Esophagus squamous epithelium (tissue), 5 donors: ENCODE data around the gene BABAM2. TPM values are rescaled to one million over a fixed set of nuclear protein-coding genes. Genes with fewer than 3 reads are reported as not detected.

Source experiments
- DNase-seq: peaks from one replicate; lab custom pipeline; 2025; lab: John Stamatoyannopoulos, UW
- H3K27ac ChIP-seq, 4 donors: fragments of 200-600 bp; sonication (generic); one replicate each; pipeline ENCODE4 v1.5.1; 2016 to 2019; ENCODE audit warnings: mild to moderate bottlenecking in 1 of 4
- H3K27me3 ChIP-seq, 4 donors: fragments of 200-600 bp; sonication (generic); 1 replicate in 3 of 4; 2 replicates in 1 of 4; pipeline versions ENCODE4 v1.5.1 to v1.6.0; 2017 to 2021; ENCODE audit warnings: antibody characterized with exemption in 1 of 4
- H3K36me3 ChIP-seq, 3 donors: fragments of 200-600 bp; sonication (generic); one replicate each; pipeline ENCODE4 v1.5.1; 2016 to 2019
- H3K4me1 ChIP-seq, 3 donors: fragments of 200-600 bp; sonication (generic); one replicate each; pipeline ENCODE4 v1.5.1; 2017 to 2019
- H3K4me3 ChIP-seq, 4 donors: fragments of 200-600 bp; sonication (generic); 1 replicate in 3 of 4; 2 replicates in 1 of 4; pipeline ENCODE4 v1.5.1; 2016 to 2019; ENCODE audit warnings: mild to moderate bottlenecking in 2 of 4, moderate library complexity in 1 of 4
- H3K9me3 ChIP-seq, 3 donors: fragments of 200-600 bp; sonication (generic); one replicate each; pipeline ENCODE4 v1.5.1; 2016 to 2019
- CTCF ChIP-seq, 6 experiments: fragments of 450-650 bp in 4 of 6; fragments of 200-600 bp in 2 of 6; sonication (generic) in 2 of 6; IDR thresholded peaks; one replicate each; pipeline ENCODE4 v1.5.1; 2016 to 2019; ENCODE audit warnings: antibody characterized with exemption in 6 of 6, mild to moderate bottlenecking in 4 of 6, moderate library complexity in 4 of 6
- POLR2A ChIP-seq, 4 donors: fragments of 450-650 bp; IDR thresholded peaks; one replicate each; pipeline ENCODE4 v1.6.1; 2017; ENCODE audit warnings: antibody characterized with exemption in 4 of 4, mild to moderate bottlenecking in 4 of 4, moderate library complexity in 3 of 4
- WGBS, 2 donors: methylation state at CpG; one replicate each; pipeline ENCODE4 v1.1.5; 2018; 5-methylcytosine and 5-hydroxymethylcytosine counted together
- intact Hi-C: fragments of 100-400 bp; cut with DNase I; formaldehyde crosslinking; loops from one replicate; pipeline ENCODE4 v1.15.0; 2022
- total RNA-seq, 4 donors: library from RNA; depleted of rRNA; stranded (reverse); fragments of >200 nt; gene quantifications; one replicate each; pipeline ENCODE4 v1.1.0, GENCODE V29; 2016
- donor health status: DM: yes; HTN: yes; CAD: no.

Gene BABAM2
- total RNA-seq, 4 donors from 2014 or later = 16.6 to 28.3 (median 24.3) TPM

GRCh38 chr2:28209864-28210263 is 319.3 kb downstream of the BABAM2 start:
- no peak for TF ChIP-seq CTCF (IDR thresholded peaks at IDR 0.05)
- no peak for TF ChIP-seq POLR2A (IDR thresholded peaks at IDR 0.05)
- Histone ChIP-seq H3K36me3 (no peaks in the 10 kb centered on the region), H3K27ac (peak overlapping the region in 1 of 4 donors; percentile 11), H3K27me3 (no peaks in the 10 kb centered on the region), H3K4me1 (peaks cover 0 to 13% (median 0%) of the 10 kb centered on the region in 3 donors), H3K9me3 (no peaks in the 10 kb centered on the region), H3K4me3 (no peak overlapping the region)
- intact Hi-C loops = no loop called here
- no peak for DNase-seq

GRCh38 chr2:28210535-28210934 is 320.0 kb downstream of the BABAM2 start:
- H3K27ac ChIP-seq = no peak overlapping the region
- no peak for DNase-seq
- TF ChIP-seq CTCF (IDR thresholded peaks at IDR 0.05) = no peak
- H3K27me3 ChIP-seq = no peaks in the 10 kb centered on the region
- no peaks in the 10 kb centered on the region for H3K9me3 ChIP-seq
- WGBS, 2 donors = 57 to 77% methylated on average over 1 of the region's 1 CpG
- peaks cover 0 to 13% (median 0%) of the 10 kb centered on the region in 3 donors for H3K4me1 ChIP-seq
- no peaks in the 10 kb centered on the region for H3K36me3 ChIP-seq
- intact Hi-C loops = no loop called here
- no peak overlapping the region for H3K4me3 ChIP-seq

- Histone ChIP-seq H3K4me3 (no peak overlapping the region), H3K9me3 (no peaks in the 10 kb centered on the region), H3K36me3 (no peaks in the 10 kb centered on the region), H3K27ac (no peak overlapping the region), H3K27me3 (no peaks in the 10 kb centered on the region), H3K4me1 (no peaks in the 10 kb centered on the region)
- WGBS, 2 donors = 69 to 70% methylated on average over 2 of the region's 2 CpGs
- TF ChIP-seq CTCF (IDR thresholded peaks at IDR 0.05) (no peak), POLR2A (IDR thresholded peaks at IDR 0.05) (no peak)
- no peak for DNase-seq
- intact Hi-C loops = no loop called here
Measured at GRCh38 chr2:28216331-28216730, 325.8 kb downstream of the BABAM2 start.

- TF ChIP-seq POLR2A (IDR thresholded peaks at IDR 0.05) (no peak), CTCF (IDR thresholded peaks at IDR 0.05) (no peak)
- no peaks in the 10 kb centered on the region for H3K4me1 ChIP-seq
- no peak overlapping the region for H3K4me3 ChIP-seq
- no peaks in the 10 kb centered on the region for H3K27me3 ChIP-seq
- no peak overlapping the region for H3K27ac ChIP-seq
- intact Hi-C loops = no loop called here
- WGBS, 2 donors = 94 to 96% methylated on average over 3 of the region's 3 CpGs
- no peaks in the 10 kb centered on the region for H3K9me3 ChIP-seq
- no peak for DNase-seq
- H3K36me3 ChIP-seq = no peaks in the 10 kb centered on the region
Measured at GRCh38 chr2:28217042-28217740, 326.7 kb downstream of the BABAM2 start.

- H3K36me3 ChIP-seq = no peaks in the 10 kb centered on the region
- no peaks in the 10 kb centered on the region for H3K9me3 ChIP-seq
- H3K4me3 ChIP-seq = no peak overlapping the region
- intact Hi-C loops = no loop called here
- no peak for DNase-seq
- TF ChIP-seq POLR2A (IDR thresholded peaks at IDR 0.05) (no peak), CTCF (IDR thresholded peaks at IDR 0.05) (no peak)
- no peak overlapping the region for H3K27ac ChIP-seq
- 73 to 82% methylated on average over 4 of the region's 4 CpGs for WGBS, 2 donors
- peaks cover 0 to 4% (median 0%) of the 10 kb centered on the region in 3 donors for H3K4me1 ChIP-seq
- no peaks in the 10 kb centered on the region for H3K27me3 ChIP-seq
Measured at GRCh38 chr2:28219138-28219537, 328.6 kb downstream of the BABAM2 start.
